RWPE2 (cell line): ENCODE results near the gene CLDN9.

Experiments
- ATAC-seq: fragments of 200-7000 bp; cut with Tn5 transposase; 3 replicates; pipeline ENCODE4 v1.9.1; 2021; ENCODE audit warnings: low read depth
- DNase-seq: peaks from one replicate; pipeline ENCODE4 v3.0.0-alpha.2; 2020; ENCODE audit warnings: low spot score
- H3K27ac ChIP-seq: fragments of 450-650 bp; 2 replicates; pipeline ENCODE4 v1.5.1; 2017; ENCODE audit warnings: mild to moderate bottlenecking; ENCODE audit not compliant: poor library complexity, severe bottlenecking
- H3K27me3 ChIP-seq: fragments of 250-450 bp; sonication (Bioruptor Pico); 2 replicates; pipeline ENCODE4 v1.5.1; 2021; ENCODE audit warnings: mild to moderate bottlenecking, moderate library complexity; ENCODE audit not compliant: insufficient read depth, poor library complexity, severe bottlenecking
- H3K36me3 ChIP-seq: fragments of 250-450 bp; sonication (Bioruptor Pico); 2 replicates; pipeline ENCODE4 v1.5.1; 2020; ENCODE audit warnings: low read depth, mild to moderate bottlenecking, moderate library complexity
- H3K4me1 ChIP-seq: fragments of 250-450 bp; sonication (Bioruptor Pico); 2 replicates; pipeline ENCODE4 v1.5.1; 2021; ENCODE audit warnings: mild to moderate bottlenecking, moderate library complexity; ENCODE audit not compliant: insufficient read depth, poor library complexity, severe bottlenecking
- H3K4me3 ChIP-seq: fragments of 250-450 bp; sonication (Bioruptor Pico); 2 replicates; pipeline ENCODE4 v1.5.1; 2021; ENCODE audit warnings: mild to moderate bottlenecking, moderate library complexity; ENCODE audit not compliant: severe bottlenecking
- H3K9me3 ChIP-seq: fragments of 250-450 bp; sonication (Bioruptor Pico); 2 replicates; pipeline ENCODE4 v1.5.1; 2021; ENCODE audit warnings: mild to moderate bottlenecking, moderate library complexity; ENCODE audit not compliant: severe bottlenecking
- TF ChIP-seq, protein P1 (sequence below): fragments of 450-650 bp; IDR thresholded peaks from one replicate; pipeline ENCODE4 v1.5.1; 2017; ENCODE audit warnings: mild to moderate bottlenecking, moderate library complexity; ENCODE audit not compliant: poor library complexity, severe bottlenecking

CLDN9 gene

DNA sequence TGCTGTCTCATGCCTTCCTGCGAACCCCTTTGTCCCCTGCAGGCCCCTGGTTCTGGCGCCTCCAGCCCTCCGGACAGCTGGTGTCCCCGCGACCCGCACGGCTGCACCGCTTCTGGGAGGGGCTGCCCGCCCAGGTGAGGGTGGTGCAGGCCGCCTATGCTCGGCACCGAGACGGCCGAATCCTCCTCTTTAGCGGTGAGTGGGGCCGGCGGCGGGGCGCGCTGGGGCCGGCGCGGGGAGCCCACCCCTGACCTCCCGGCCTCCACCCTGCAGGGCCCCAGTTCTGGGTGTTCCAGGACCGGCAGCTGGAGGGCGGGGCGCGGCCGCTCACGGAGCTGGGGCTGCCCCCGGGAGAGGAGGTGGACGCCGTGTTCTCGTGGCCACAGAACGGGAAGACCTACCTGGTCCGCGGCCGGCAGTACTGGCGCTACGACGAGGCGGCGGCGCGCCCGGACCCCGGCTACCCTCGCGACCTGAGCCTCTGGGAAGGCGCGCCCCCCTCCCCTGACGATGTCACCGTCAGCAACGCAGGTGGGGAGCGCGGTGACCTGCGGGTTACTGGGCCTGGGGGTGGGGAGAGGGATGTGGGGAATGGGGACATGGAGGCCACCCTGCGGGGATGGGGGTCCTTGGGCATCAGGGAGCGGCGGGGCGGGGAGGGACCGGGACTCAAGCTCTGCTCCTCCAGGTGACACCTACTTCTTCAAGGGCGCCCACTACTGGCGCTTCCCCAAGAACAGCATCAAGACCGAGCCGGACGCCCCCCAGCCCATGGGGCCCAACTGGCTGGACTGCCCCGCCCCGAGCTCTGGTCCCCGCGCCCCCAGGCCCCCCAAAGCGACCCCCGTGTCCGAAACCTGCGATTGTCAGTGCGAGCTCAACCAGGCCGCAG lies 45.7 kb downstream of the CLDN9 start:
- no peaks in the 10 kb centered on the region for H3K4me1 ChIP-seq
- no peaks in the 10 kb centered on the region for H3K9me3 ChIP-seq
- DNase-seq (no peak), ATAC-seq (peak; percentile 40)
- no peaks in the 10 kb centered on the region for H3K36me3 ChIP-seq
- TF ChIP-seq, protein P1, sequence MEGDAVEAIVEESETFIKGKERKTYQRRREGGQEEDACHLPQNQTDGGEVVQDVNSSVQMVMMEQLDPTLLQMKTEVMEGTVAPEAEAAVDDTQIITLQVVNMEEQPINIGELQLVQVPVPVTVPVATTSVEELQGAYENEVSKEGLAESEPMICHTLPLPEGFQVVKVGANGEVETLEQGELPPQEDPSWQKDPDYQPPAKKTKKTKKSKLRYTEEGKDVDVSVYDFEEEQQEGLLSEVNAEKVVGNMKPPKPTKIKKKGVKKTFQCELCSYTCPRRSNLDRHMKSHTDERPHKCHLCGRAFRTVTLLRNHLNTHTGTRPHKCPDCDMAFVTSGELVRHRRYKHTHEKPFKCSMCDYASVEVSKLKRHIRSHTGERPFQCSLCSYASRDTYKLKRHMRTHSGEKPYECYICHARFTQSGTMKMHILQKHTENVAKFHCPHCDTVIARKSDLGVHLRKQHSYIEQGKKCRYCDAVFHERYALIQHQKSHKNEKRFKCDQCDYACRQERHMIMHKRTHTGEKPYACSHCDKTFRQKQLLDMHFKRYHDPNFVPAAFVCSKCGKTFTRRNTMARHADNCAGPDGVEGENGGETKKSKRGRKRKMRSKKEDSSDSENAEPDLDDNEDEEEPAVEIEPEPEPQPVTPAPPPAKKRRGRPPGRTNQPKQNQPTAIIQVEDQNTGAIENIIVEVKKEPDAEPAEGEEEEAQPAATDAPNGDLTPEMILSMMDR = no peak
- H3K4me3 ChIP-seq = peak overlapping the region; percentile 98
- H3K27me3 ChIP-seq = no peaks in the 10 kb centered on the region
- H3K27ac ChIP-seq = peak overlapping the region; percentile 35

DNA sequence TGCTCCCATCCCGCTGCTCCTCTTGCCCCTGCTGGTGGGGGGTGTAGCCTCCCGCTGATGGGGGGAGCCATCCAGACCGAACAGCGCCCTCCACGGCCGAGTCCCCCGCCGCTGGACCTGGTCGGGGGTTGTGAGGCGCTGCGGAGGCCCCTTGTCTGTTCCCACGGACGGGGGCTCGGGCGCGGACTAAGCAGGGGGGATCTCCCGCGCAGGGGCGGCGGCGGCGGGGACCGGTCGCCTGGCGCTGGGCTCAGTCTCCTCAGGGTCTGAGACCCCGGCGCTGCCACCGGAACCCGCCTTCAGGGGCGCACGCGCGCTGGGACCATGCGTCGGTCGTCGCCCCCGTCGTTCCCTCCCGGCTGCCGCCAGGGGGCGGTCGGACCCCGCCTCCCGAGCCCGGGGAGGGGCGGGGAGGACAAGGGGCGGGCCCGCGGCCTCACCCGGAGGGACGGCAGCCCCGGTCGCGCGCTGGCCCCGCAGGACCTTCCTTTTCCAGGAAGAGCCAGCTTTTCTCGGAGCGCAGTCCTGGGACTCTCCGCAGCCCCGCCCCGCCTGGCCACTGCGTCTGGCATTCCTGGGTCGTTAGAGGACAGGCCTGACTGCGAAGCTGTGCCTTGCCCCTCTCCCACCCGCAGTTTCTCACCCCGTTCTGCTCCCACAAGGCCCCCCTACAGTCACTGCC lies 46.5 kb downstream of the CLDN9 start:
- DNase-seq (no peak), ATAC-seq (peak; percentile 87)
- Histone ChIP-seq H3K27ac (peak overlapping the region; percentile 35), H3K9me3 (no peaks in the 10 kb centered on the region), H3K4me3 (peak overlapping the region; percentile 98), H3K27me3 (no peaks in the 10 kb centered on the region), H3K36me3 (no peaks in the 10 kb centered on the region), H3K4me1 (no peaks in the 10 kb centered on the region)
- TF ChIP-seq, protein P1 = peak; percentile 98

DNA sequence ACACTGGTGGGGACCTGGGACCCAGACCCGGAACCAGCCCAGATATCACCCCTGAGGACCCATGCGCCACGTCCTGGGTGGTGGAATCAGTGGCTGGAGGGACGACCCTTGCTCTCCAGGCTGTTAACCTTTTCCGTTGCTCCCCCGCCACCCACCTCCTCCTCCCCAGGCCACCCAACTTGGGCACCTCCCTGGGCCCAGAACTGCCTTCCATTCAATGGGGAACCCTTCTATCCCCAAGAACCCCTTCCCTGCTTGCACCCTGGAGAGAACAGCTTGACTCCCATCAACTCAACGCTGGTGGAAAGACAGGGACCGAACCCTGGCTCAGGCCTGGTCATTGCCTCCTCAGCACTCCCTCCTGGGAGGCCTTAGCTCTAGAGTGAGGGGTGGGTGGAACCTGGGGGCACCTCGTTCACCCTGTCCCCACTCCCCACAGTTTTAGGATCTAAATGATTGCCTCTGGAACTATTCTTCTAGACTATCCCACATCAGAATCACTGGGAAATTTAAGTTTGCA lies 47.1 kb downstream of the CLDN9 start:
- TF ChIP-seq, protein P1 = no peak
- Histone ChIP-seq H3K27ac (peak overlapping the region; percentile 35), H3K4me1 (peaks cover under 1% of the 10 kb centered on the region), H3K9me3 (no peaks in the 10 kb centered on the region), H3K36me3 (no peaks in the 10 kb centered on the region), H3K27me3 (no peaks in the 10 kb centered on the region), H3K4me3 (peak overlapping the region; percentile 98)
- no peak for DNase-seq
- no peak for ATAC-seq

DNA sequence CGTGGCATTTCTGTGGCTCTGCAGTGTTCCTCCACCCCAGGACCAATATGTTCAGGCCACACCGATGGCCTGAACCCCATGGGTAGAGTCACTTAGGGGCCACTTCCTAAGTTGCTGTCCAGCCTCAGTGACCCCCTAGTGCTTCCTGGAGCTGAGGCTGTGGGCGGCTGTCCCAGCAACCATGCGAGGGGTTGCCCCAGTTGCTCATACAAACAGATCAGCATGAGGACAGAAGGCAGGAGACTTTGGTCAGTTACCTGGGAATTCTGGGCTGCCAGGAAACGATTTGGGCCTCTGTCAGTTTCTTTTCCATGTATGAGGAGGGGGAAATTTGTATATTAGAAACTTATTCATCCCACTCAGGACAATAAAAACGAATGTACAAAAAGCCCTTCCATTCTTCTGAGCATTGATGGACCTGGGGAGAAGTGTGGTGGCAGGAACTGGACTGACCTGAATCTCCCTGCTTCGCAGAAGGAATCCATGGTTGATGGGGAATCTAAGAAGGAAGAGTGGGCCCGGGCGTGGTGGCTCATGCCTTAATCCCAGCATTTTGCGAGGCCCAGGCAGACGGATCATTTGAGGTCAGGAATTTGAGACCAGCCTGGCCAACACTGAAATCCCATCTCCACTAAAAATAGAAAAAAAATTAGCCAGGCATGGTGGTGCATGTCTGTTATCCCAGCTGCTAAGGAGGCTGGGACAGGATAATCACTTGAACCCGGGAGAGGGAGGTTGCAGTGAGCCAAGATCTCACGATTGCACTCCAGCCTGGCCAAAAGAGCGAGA lies 47.8 kb downstream of the CLDN9 start:
- no peak overlapping the region for H3K27ac ChIP-seq
- no peak for DNase-seq
- no peaks in the 10 kb centered on the region for H3K27me3 ChIP-seq
- H3K4me3 ChIP-seq = no peak overlapping the region
- no peaks in the 10 kb centered on the region for H3K36me3 ChIP-seq
- TF ChIP-seq, protein P1 = no peak
- H3K4me1 ChIP-seq = peaks cover 8% of the 10 kb centered on the region
- H3K9me3 ChIP-seq = no peaks in the 10 kb centered on the region
- no peak for ATAC-seq
